Naive thymus-derived CD8-positive, alpha-beta T cell (primary cell): ENCODE measurements around the gene PCNX3. TPM values are rescaled to one million over a fixed set of nuclear protein-coding genes. Genes with fewer than 3 reads are reported as not detected.

ENCODE experiments used
- ATAC-seq, 2 donors: fragments of 150-1000 bp; cut with Tn5 transposase in 1 of 2; sonication (Bioruptor Pico), chemical (Tn5 transposase) in 1 of 2; 1 replicate in 1 of 2; 2 replicates in 1 of 2; pipeline ENCODE4 v1.10.0; 2021; ENCODE audit warnings: mild to moderate bottlenecking in 2 of 2, moderate library complexity in 2 of 2
- POLR2A ChIA-PET: fragments of 350-600 bp; sonication (Branson Sonifier 250); formaldehyde crosslinking; loops from one replicate; lab custom pipeline; 2021; ENCODE audit warnings: antibody characterized with exemption; lab: Charles Lee
- DNase-seq, 10 donors: peaks; one replicate each; pipeline versions ENCODE4 v3.0.0 to v3.0.0-alpha.2; 2020 to 2022
- H3K27ac Mint-ChIP-seq, 10 donors: one replicate each; pipeline ENCODE4 v1.8.0; 2020 to 2022; ENCODE audit warnings: mild to moderate bottlenecking in 10 of 10, mixed read lengths in 10 of 10, moderate library complexity in 4 of 10, inconsistent platforms in 1 of 10
- H3K27me3 Mint-ChIP-seq, 5 donors: one replicate each; pipeline ENCODE4 v1.8.0; 2021 to 2022; ENCODE audit warnings: mixed read lengths in 5 of 5
- H3K36me3 Mint-ChIP-seq, 3 donors: one replicate each; pipeline ENCODE4 v1.8.0; 2020 to 2022; ENCODE audit warnings: mixed read lengths in 3 of 3, mild to moderate bottlenecking in 2 of 3, inconsistent platforms in 1 of 3
- H3K4me1 Mint-ChIP-seq, 4 donors: one replicate each; pipeline ENCODE4 v1.8.0; 2021 to 2022; ENCODE audit warnings: mixed read lengths in 4 of 4
- H3K4me3 Mint-ChIP-seq, 10 donors: one replicate each; pipeline ENCODE4 v1.8.0; 2020 to 2022; ENCODE audit warnings: mild to moderate bottlenecking in 10 of 10, mixed read lengths in 10 of 10, moderate library complexity in 6 of 10, inconsistent platforms in 1 of 10
- H3K9me3 Mint-ChIP-seq, 9 donors: one replicate each; pipeline ENCODE4 v1.8.0; 2020 to 2022; ENCODE audit warnings: mixed read lengths in 9 of 9, mild to moderate bottlenecking in 3 of 9, inconsistent platforms in 1 of 9, moderate library complexity in 1 of 9
- polyA plus RNA-seq, 3 donors: library from polyadenylated mRNA; unstranded; fragments of 300-500 nt; fragmentation: Illumina TruSeq; gene quantifications; one replicate each; pipeline ENCODE4 v1.2.3, GENCODE V29; 2021
- total RNA-seq, 8 experiments: library from RNA in 2 of 8; stranded (reverse) in 2 of 8; gene quantifications; one replicate each; pipeline ENCODE4 v1.2.3 and lab custom pipeline; 2021 to 2026

The PCNX3 gene
- total and polyA plus RNA-seq, 5 experiments from 2014 or later = 0.96 to 64.2 (median 6.5) TPM

- DNase-seq = no peak
- Mint-ChIP-seq H3K27ac (peak overlapping the region in 1 of 10 donors; percentile 35), H3K9me3 (no peaks in the 10 kb centered on the region), H3K27me3 (no peaks in the 10 kb centered on the region), H3K4me3 (no peak overlapping the region), H3K4me1 (peaks cover 10 to 34% (median 14%) of the 10 kb centered on the region in 4 donors), H3K36me3 (peaks cover 0 to 52% (median 5%) of the 10 kb centered on the region in 3 donors)
- POLR2A ChIA-PET = interaction anchor here (0.6 to 38.5 kb wide), 3 partner anchors 9 to 179 kb away, joined by 3 to 1068 read pairs (median 3); partner anchors contain the start of genes RELA and SIPA1
- ATAC-seq = no peak
Observed at GRCh38 chr11:65623852-65624616, 8.5 kb downstream of the PCNX3 start.

- no peaks in the 10 kb centered on the region for H3K9me3 Mint-ChIP-seq
- H3K4me3 Mint-ChIP-seq = no peak overlapping the region
- DNase-seq (no peak), ATAC-seq (no peak)
- peaks cover 0 to 49% (median 2%) of the 10 kb centered on the region in 3 donors for H3K36me3 Mint-ChIP-seq
- H3K27ac Mint-ChIP-seq = peak overlapping the region in 1 of 10 donors; percentile 73
- POLR2A ChIA-PET = interaction anchor here (0.6 to 38.5 kb wide), 6 partner anchors 9 to 87 kb away, joined by 3 to 1068 read pairs (median 4); partner anchors contain the start of genes KAT5, PCNX3, RELA and SIPA1
- peaks cover 8 to 28% (median 10%) of the 10 kb centered on the region in 4 donors for H3K4me1 Mint-ChIP-seq
- no peaks in the 10 kb centered on the region for H3K27me3 Mint-ChIP-seq
Observed at GRCh38 chr11:65624931-65625627, 9.5 kb downstream of the PCNX3 start.

- DNase-seq = peak; percentile 40 to 79 (median 54)
- ATAC-seq = peak; percentile 88 to 96
- Mint-ChIP-seq H3K36me3 (peaks cover 0 to 53% (median 2%) of the 10 kb centered on the region in 3 donors), H3K27ac (peak overlapping the region in 6 of 10 donors; percentile 9 to 86 (median 62)), H3K27me3 (no peaks in the 10 kb centered on the region), H3K4me3 (no peak overlapping the region), H3K9me3 (no peaks in the 10 kb centered on the region), H3K4me1 (peaks cover 8 to 28% (median 10%) of the 10 kb centered on the region in 4 donors)
- POLR2A ChIA-PET = interaction anchor here (0.7 to 38.5 kb wide), 6 partner anchors 8 to 127 kb away, joined by 3 to 1068 read pairs (median 4); partner anchors contain the start of genes KAT5, MALAT1, PCNX3 and RELA
Observed at GRCh38 chr11:65625628-65626342, 10.2 kb downstream of the PCNX3 start.

GRCh38 chr11:65627202-65627601 lies 11.6 kb downstream of the PCNX3 start:
- Mint-ChIP-seq H3K9me3 (no peaks in the 10 kb centered on the region), H3K27ac (peak overlapping the region in 1 of 10 donors; percentile 33), H3K36me3 (peaks cover 0 to 55% (median 2%) of the 10 kb centered on the region in 3 donors), H3K4me1 (peaks cover 8 to 20% (median 10%) of the 10 kb centered on the region in 4 donors), H3K27me3 (no peaks in the 10 kb centered on the region), H3K4me3 (no peak overlapping the region)
- POLR2A ChIA-PET = interaction anchor here (0.8 to 38.5 kb wide), 3 partner anchors 10 to 56 kb away, joined by 3 to 1068 read pairs (median 7); partner anchors contain the start of genes RELA and SIPA1
- DNase-seq (no peak), ATAC-seq (no peak)

- Mint-ChIP-seq H3K36me3 (peaks cover 0 to 45% (median 4%) of the 10 kb centered on the region in 3 donors), H3K27ac (no peak overlapping the region), H3K27me3 (no peaks in the 10 kb centered on the region), H3K4me3 (no peak overlapping the region), H3K4me1 (peaks cover 11 to 30% (median 21%) of the 10 kb centered on the region in 4 donors), H3K9me3 (no peaks in the 10 kb centered on the region)
- DNase-seq (no peak), ATAC-seq (no peak)
- POLR2A ChIA-PET = interaction anchor here (38.5 kb wide), 1 partner anchor 22 kb away, joined by 1068 read pairs; the partner anchor contains the start of genes RELA and SIPA1
Observed at GRCh38 chr11:65629579-65629978, 14.0 kb downstream of the PCNX3 start.

- ATAC-seq = no peak
- peak overlapping the region in 1 of 10 donors; percentile 53 for H3K27ac Mint-ChIP-seq
- POLR2A ChIA-PET = interaction anchor here (38.5 kb wide), 1 partner anchor 22 kb away, joined by 1068 read pairs; the partner anchor contains the start of genes RELA and SIPA1
- peaks cover 0 to 49% (median 4%) of the 10 kb centered on the region in 3 donors for H3K36me3 Mint-ChIP-seq
- no peak for DNase-seq
- peaks cover 11 to 35% (median 22%) of the 10 kb centered on the region in 4 donors for H3K4me1 Mint-ChIP-seq
- H3K27me3 Mint-ChIP-seq = no peaks in the 10 kb centered on the region
- H3K9me3 Mint-ChIP-seq = no peaks in the 10 kb centered on the region
- no peak overlapping the region for H3K4me3 Mint-ChIP-seq
Observed at GRCh38 chr11:65630215-65630614, 14.6 kb downstream of the PCNX3 start.

GRCh38 chr11:65633390-65634108 lies 18.0 kb downstream of the PCNX3 start:
- DNase-seq = no peak
- H3K9me3 Mint-ChIP-seq = no peaks in the 10 kb centered on the region
- POLR2A ChIA-PET = interaction anchor here (0.7 to 38.5 kb wide), 3 partner anchors 8 to 19 kb away, joined by 3 to 1068 read pairs (median 3); partner anchors contain the start of genes RELA and SIPA1
- peaks cover 7 to 29% (median 25%) of the 10 kb centered on the region in 4 donors for H3K4me1 Mint-ChIP-seq
- peak overlapping the region; percentile 67 to 88 (median 86) for H3K27ac Mint-ChIP-seq
- peak in 1 of 2 donors; percentile 42 for ATAC-seq
- H3K4me3 Mint-ChIP-seq = peak overlapping the region in 6 of 10 donors; percentile 23 to 50 (median 31)
- H3K36me3 Mint-ChIP-seq = peaks cover 0 to 39% (median 2%) of the 10 kb centered on the region in 3 donors
- H3K27me3 Mint-ChIP-seq = no peaks in the 10 kb centered on the region

- Mint-ChIP-seq H3K9me3 (no peaks in the 10 kb centered on the region), H3K4me1 (peaks cover 10 to 33% (median 31%) of the 10 kb centered on the region in 4 donors), H3K27me3 (no peaks in the 10 kb centered on the region), H3K4me3 (peak overlapping the region in 3 of 10 donors; percentile 29 to 50 (median 34)), H3K36me3 (peaks cover 0 to 34% (median 2%) of the 10 kb centered on the region in 3 donors), H3K27ac (peak overlapping the region in 8 of 10 donors; percentile 67 to 88 (median 86))
- POLR2A ChIA-PET = interaction anchor here (0.5 to 38.5 kb wide), 3 partner anchors 9 to 253 kb away, joined by 3 to 1068 read pairs (median 3); partner anchors contain the start of genes RELA and SIPA1
- no peak for DNase-seq
- ATAC-seq = no peak
Observed at GRCh38 chr11:65634109-65634436, 18.5 kb downstream of the PCNX3 start.

GRCh38 chr11:65634440-65634839 lies 18.9 kb downstream of the PCNX3 start:
- peaks cover 10 to 36% (median 33%) of the 10 kb centered on the region in 4 donors for H3K4me1 Mint-ChIP-seq
- no peak for DNase-seq
- POLR2A ChIA-PET = interaction anchor here (0.5 to 38.5 kb wide), 3 partner anchors 9 to 253 kb away, joined by 3 to 1068 read pairs (median 3); partner anchors contain the start of genes RELA and SIPA1
- H3K9me3 Mint-ChIP-seq = no peaks in the 10 kb centered on the region
- no peaks in the 10 kb centered on the region for H3K27me3 Mint-ChIP-seq
- no peak for ATAC-seq
- peak overlapping the region in 5 of 10 donors; percentile 11 to 86 (median 62) for H3K27ac Mint-ChIP-seq
- H3K36me3 Mint-ChIP-seq = peaks cover 0 to 31% (median 2%) of the 10 kb centered on the region in 3 donors
- H3K4me3 Mint-ChIP-seq = no peak overlapping the region

GRCh38 chr11:65634905-65635731 lies 19.5 kb downstream of the PCNX3 start:
- peak overlapping the region in 6 of 10 donors; percentile 15 to 74 (median 40) for H3K27ac Mint-ChIP-seq
- no peaks in the 10 kb centered on the region for H3K27me3 Mint-ChIP-seq
- no peak for DNase-seq
- ATAC-seq = no peak
- no peaks in the 10 kb centered on the region for H3K9me3 Mint-ChIP-seq
- peaks cover 0 to 31% (median 2%) of the 10 kb centered on the region in 3 donors for H3K36me3 Mint-ChIP-seq
- POLR2A ChIA-PET = interaction anchor here (34.7 to 38.5 kb wide), 2 partner anchors 8 to 17 kb away, joined by 1068 read pairs; partner anchors contain the start of genes MAP3K11, PCNX3, RELA and SIPA1
- H3K4me1 Mint-ChIP-seq = peaks cover 13 to 43% (median 38%) of the 10 kb centered on the region in 4 donors
- H3K4me3 Mint-ChIP-seq = peak overlapping the region in 1 of 10 donors; percentile 4
